Stimulated activated CD4-positive, alpha-beta T cell treated with anti-CD3 and anti-CD28 coated beads, Interleukin-1b, Interleukin-23, amount 100 ng/mL, for 24 hours (primary cell): Measurements from ENCODE around the gene TRIM64.
"Not testable (repeated sequence)": the region's sequence is repeated elsewhere in the genome, so short reads cannot be mapped to it uniquely, and the experiment has no call there.

Source experiments
- DNase-seq, 4 experiments: peaks; one replicate each; pipeline ENCODE4 v3.0.0-alpha.2; 2020; ENCODE audit warnings: low read depth in 4 of 4, low spot score in 1 of 4

Gene TRIM64, protein sequence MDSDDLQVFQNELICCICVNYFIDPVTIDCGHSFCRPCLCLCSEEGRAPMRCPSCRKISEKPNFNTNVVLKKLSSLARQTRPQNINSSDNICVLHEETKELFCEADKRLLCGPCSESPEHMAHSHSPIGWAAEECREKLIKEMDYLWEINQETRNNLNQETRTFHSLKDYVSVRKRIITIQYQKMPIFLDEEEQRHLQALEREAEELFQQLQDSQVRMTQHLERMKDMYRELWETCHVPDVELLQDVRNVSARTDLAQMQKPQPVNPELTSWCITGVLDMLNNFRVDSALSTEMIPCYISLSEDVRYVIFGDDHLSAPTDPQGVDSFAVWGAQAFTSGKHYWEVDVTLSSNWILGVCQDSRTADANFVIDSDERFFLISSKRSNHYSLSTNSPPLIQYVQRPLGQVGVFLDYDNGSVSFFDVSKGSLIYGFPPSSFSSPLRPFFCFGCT

GRCh38 chr11:89965737-89966136, at the start of gene TRIM64:
TRIM64 (plus strand) TSS chr11:89966037; CDS start chr11:89968504, 2,467 bp downstream.
- DNase-seq = not testable (repeated sequence)

GRCh38 chr11:89922195-89922660, 43.6 kb upstream of the TRIM64 start, which contains the start of gene TRIM49D1:
TRIM49D1 (minus strand) TSS chr11:89922245; CDS start chr11:89917710, 4,535 bp downstream.
- no peak for DNase-seq

DNA sequence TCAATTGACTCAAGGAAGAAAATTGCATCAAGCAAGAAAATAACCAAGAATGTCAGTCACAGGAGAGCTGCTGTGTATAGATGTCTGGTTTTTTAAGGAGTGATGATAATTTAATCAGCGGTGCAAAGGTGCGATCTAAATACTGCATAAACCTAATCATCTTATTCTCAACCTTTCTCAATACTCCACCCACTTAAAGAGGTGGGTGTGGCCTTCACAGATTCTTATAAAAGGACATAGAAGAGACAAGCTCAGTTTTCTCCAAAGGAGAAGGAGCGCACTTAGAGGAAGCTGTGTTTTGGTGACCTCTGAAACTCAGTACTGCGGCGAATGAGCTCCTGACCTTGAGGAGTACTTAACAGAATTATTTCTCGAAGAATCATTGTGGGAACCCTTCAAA, 42.1 kb upstream of the TRIM64 start, which contains the start of gene TRIM49D2:
Gene TRIM49D2, plus strand, starts transcription at position 301 of the 400 bp plus-strand sequence. CDS start 2,698 bp downstream, outside the sequence.
- DNase-seq = not testable (repeated sequence)

- not testable (repeated sequence) for DNase-seq
Measured at GRCh38 chr11:89960833-89961232, 5.0 kb upstream of the TRIM64 start.
